HepG2 (cell line): ENCODE data around the gene MGA. TPM values are rescaled to one million over a fixed set of nuclear protein-coding genes. Genes with fewer than 3 reads are reported as not detected.

ENCODE experiments used
- ARID2 ChIP-seq: sonication (generic); formaldehyde crosslinking; IDR thresholded peaks from 2 replicates; pipeline ENCODE4 v1.8.1; 2022; ENCODE audit warnings: mild to moderate bottlenecking, missing genetic modification reagents, borderline replicate concordance
- CBFB ChIP-seq: sonication (generic); formaldehyde crosslinking; IDR thresholded peaks from 2 replicates; pipeline ENCODE4 v1.4.0; 2020; ENCODE audit warnings: missing genetic modification reagents
- CBX5 ChIP-seq: sonication (generic); formaldehyde crosslinking; IDR thresholded peaks from 2 replicates; pipeline ENCODE4 v1.4.0; 2020; ENCODE audit warnings: missing genetic modification reagents, borderline replicate concordance
- CENPT ChIP-seq: sonication (generic); formaldehyde crosslinking; IDR thresholded peaks from 2 replicates; pipeline ENCODE4 v1.8.0; 2022; ENCODE audit warnings: low read depth, mild to moderate bottlenecking, moderate library complexity, missing genetic modification reagents
- DPF2 ChIP-seq: sonication (generic); formaldehyde crosslinking; IDR thresholded peaks from 2 replicates; pipeline ENCODE4 v1.4.0; 2020; ENCODE audit warnings: mild to moderate bottlenecking, low read depth, missing genetic modification reagents, borderline replicate concordance
- JUN ChIP-seq: sonication (generic); formaldehyde crosslinking; IDR thresholded peaks from 2 replicates; pipeline ENCODE4 v1.4.0; 2020; ENCODE audit warnings: mild to moderate bottlenecking, missing genetic modification reagents
- KAT7 ChIP-seq: IDR thresholded peaks from 2 replicates; pipeline ENCODE4 v1.6.1; 2018; ENCODE audit warnings: borderline replicate concordance, missing compliant biosample characterization
- KDM3A ChIP-seq: IDR thresholded peaks from 2 replicates; pipeline ENCODE4 v1.6.1; 2018; ENCODE audit warnings: low read depth, missing compliant biosample characterization
- MYC ChIP-seq: sonication (generic); formaldehyde crosslinking; IDR thresholded peaks from 2 replicates; pipeline ENCODE4 v1.9.0; 2021; ENCODE audit warnings: missing genetic modification reagents, borderline replicate concordance
- NFKB2 ChIP-seq: sonication (generic); formaldehyde crosslinking; IDR thresholded peaks from 2 replicates; pipeline ENCODE4 v1.4.0; 2020; ENCODE audit warnings: missing genetic modification reagents, borderline replicate concordance
- PHF5A ChIP-seq: IDR thresholded peaks from one replicate; pipeline ENCODE4 v1.6.1; 2018; ENCODE audit warnings: low read depth, missing genetic modification reagents; ENCODE audit not compliant: unreplicated experiment
- RARA ChIP-seq: IDR thresholded peaks from 2 replicates; pipeline ENCODE4 v1.6.1; 2016; ENCODE audit warnings: missing genetic modification reagents, missing compliant biosample characterization
- ZEB1 ChIP-seq: IDR thresholded peaks from 2 replicates; pipeline ENCODE4 v1.6.1; 2012; ENCODE audit warnings: mild to moderate bottlenecking, low read depth, inconsistent platforms; ENCODE audit not compliant: insufficient replicate concordance
- ZNF224 ChIP-seq: sonication (generic); formaldehyde crosslinking; IDR thresholded peaks from 2 replicates; pipeline ENCODE4 v1.5.0; 2020; ENCODE audit warnings: mild to moderate bottlenecking, missing genetic modification reagents
- ZNF234 ChIP-seq: sonication (generic); formaldehyde crosslinking; conservative IDR thresholded peaks from 2 replicates; pipeline ENCODE4 v1.5.1; 2020; ENCODE audit warnings: mild to moderate bottlenecking, missing genetic modification reagents
- ZNF335 ChIP-seq: sonication (generic); formaldehyde crosslinking; IDR thresholded peaks from 2 replicates; pipeline ENCODE4 v1.4.0; 2020; ENCODE audit warnings: missing genetic modification reagents
- ZNF552 ChIP-seq: sonication (generic); formaldehyde crosslinking; IDR thresholded peaks from 2 replicates; pipeline ENCODE4 v1.9.0; 2022; ENCODE audit warnings: missing genetic modification reagents, mild to moderate bottlenecking, borderline replicate concordance
- ZNF619 ChIP-seq: sonication (generic); formaldehyde crosslinking; IDR thresholded peaks from 2 replicates; pipeline ENCODE4 v1.4.0; 2020; ENCODE audit warnings: mild to moderate bottlenecking, missing genetic modification reagents
- ZNF839 ChIP-seq: sonication (generic); formaldehyde crosslinking; IDR thresholded peaks from 2 replicates; pipeline ENCODE4 v1.4.0; 2020; ENCODE audit warnings: missing genetic modification reagents, mild to moderate bottlenecking, borderline replicate concordance
- polyA plus RNA-seq, 8 experiments: library from polyadenylated mRNA; depleted of rRNA in 3 of 8; stranded (reverse) in 7 of 8; unstranded in 1 of 8; fragments of >200 nt; fragmentation: Illumina TruSeq in 4 of 8; extraction: Trizol in 4 of 8; gene quantifications; 2 replicates each; pipeline versions ENCODE4 v1.2.1 to v1.2.3, GENCODE V29; 2011 to 2016; ENCODE audit warnings: low read depth in 4 of 8, missing spikeins in 1 of 8, mixed read lengths in 1 of 8; ENCODE audit not compliant: insufficient read depth in 1 of 8
- total RNA-seq, 5 experiments: library from RNA; depleted of rRNA; stranded (reverse); fragments of >200 nt; fragmentation: Illumina TruSeq; extraction: Trizol; gene quantifications; 2 replicates each; pipeline ENCODE4 v1.2.3, GENCODE V29; 2016; ENCODE audit warnings: low read depth in 1 of 5
- TF ChIP-seq, protein P1 (sequence below): sonication (generic); formaldehyde crosslinking; IDR thresholded peaks from 2 replicates; pipeline ENCODE4 v1.4.0; 2020; ENCODE audit warnings: mild to moderate bottlenecking, missing genetic modification reagents
- TF ChIP-seq, protein P2 (sequence below): sonication (generic); formaldehyde crosslinking; IDR thresholded peaks from 2 replicates; pipeline ENCODE4 v1.8.0; 2022; ENCODE audit warnings: mild to moderate bottlenecking, missing genetic modification reagents, borderline replicate concordance
- TF ChIP-seq, protein P3 (sequence below): IDR thresholded peaks from 2 replicates; pipeline ENCODE4 v1.6.1; 2016
- TF ChIP-seq, protein P4 (sequence below): sonication (generic); formaldehyde crosslinking; IDR thresholded peaks from 2 replicates; pipeline ENCODE4 v1.5.1; 2020; ENCODE audit warnings: mild to moderate bottlenecking, missing genetic modification reagents, moderate library complexity

The MGA gene
- total and polyA plus RNA-seq, 2 of the 13 experiments (the other 11 are each of a cell fraction or from before 2014, with no cell fraction given) = 5.3 to 59.0 TPM

DNA sequence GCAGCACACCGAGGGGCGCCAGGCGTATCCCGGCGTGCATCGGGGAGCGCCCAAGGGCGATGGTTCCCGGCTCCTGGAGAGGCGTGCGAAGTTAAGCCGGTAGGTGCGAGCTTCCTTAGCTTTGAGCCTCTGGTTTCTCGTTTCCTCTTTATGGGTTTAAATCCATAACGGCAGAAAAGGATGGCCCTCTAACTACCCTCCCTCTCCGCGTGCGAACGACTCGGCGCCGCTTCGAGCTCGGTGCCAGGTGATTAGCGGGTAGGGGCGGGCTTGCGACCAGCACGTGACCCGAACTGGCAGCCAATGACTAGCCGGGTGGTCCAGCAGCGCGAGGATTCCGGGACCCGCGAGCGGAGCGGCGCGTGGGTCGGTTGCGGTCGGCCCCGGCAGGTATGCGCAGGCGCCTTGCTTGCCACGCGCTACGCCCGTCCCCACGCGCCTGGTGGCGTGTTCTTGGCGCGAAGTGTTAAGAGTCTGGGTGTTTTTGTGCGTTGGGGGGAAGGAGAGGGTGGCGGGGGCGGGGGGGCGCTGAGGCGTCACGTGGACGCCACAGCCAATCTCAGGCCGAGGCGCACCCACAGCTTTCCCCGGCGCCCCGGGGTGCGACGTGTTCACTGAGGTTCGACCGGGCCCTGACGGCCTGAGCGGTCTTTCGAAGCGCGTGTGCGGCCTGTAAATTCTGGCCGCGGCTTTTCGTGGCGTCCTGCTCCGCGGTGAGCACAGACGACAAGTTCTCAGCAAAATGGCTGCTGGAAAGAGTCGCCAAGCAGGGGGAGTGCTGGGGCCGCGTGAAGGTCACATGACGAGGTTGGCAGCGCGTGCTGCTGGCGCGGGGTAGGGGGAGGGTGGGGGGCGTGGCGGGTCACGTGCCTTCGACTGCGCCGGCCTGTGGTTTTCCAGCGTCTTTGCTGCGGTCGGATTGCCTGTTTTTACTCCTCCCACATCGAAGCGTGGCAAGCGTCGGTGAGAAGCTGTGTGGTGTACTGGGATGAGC lies 38.7 kb upstream of the MGA start (continued):
- TF ChIP-seq ZNF224 (CRISPR knock-in tag) (peak; percentile 86), KDM3A (CRISPR knock-in tag) (0 out of 2 replicates have a peak, but pooled peaks have one; percentile 83), MYC (CRISPR knock-in tag) (peak; percentile 92), ZNF552 (peak; percentile 95; the same call in 1 of the 2 replicates), NFKB2 (CRISPR knock-in tag) (peak; percentile 98), ZNF234 (peak; percentile 89; the same call in 1 of the 2 replicates), ZNF335 (CRISPR knock-in tag) (peak; percentile 90), ZNF839 (peak; percentile 23; the same call in 1 of the 2 replicates), CBFB (CRISPR knock-in tag) (peak; percentile 63; the same call in 1 of the 2 replicates), CBX5 (CRISPR knock-in tag) (peak; percentile 59), CENPT (peak; percentile 90), ARID2 (CRISPR knock-in tag) (peak; percentile 98), KAT7 (CRISPR knock-in tag) (peak; percentile 37; the same call in 1 of the 2 replicates), PHF5A (CRISPR knock-in tag) (no peak), ZEB1 (peak; percentile 34), DPF2 (CRISPR knock-in tag) (0 out of 2 replicates have a peak, but pooled peaks have one; percentile 10), JUN (peak; percentile 73), ZNF619 (CRISPR knock-in tag) (no peak; the same call in 1 of the 2 replicates), RARA (peak; percentile 56)
- TF ChIP-seq, protein P1, sequence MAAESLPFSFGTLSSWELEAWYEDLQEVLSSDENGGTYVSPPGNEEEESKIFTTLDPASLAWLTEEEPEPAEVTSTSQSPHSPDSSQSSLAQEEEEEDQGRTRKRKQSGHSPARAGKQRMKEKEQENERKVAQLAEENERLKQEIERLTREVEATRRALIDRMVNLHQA (CRISPR knock-in tag) = no peak
- TF ChIP-seq, protein P2, sequence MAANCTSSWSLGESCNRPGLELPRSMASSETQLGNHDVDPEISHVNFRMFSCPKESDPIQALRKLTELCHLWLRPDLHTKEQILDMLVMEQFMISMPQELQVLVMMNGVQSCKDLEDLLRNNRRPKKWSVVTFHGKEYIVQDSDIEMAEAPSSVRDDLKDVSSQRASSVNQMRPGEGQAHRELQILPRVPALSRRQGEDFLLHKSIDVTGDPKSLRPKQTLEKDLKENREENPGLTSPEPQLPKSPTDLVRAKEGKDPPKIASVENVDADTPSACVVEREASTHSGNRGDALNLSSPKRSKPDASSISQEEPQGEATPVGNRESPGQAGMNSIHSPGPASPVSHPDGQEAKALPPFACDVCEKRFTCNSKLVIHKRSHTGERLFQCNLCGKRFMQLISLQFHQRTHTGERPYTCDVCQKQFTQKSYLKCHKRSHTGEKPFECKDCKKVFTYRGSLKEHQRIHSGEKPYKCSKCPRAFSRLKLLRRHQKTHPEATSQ (CRISPR knock-in tag) = peak; percentile 96; the same call in 1 of the 2 replicates
- TF ChIP-seq, protein P3, sequence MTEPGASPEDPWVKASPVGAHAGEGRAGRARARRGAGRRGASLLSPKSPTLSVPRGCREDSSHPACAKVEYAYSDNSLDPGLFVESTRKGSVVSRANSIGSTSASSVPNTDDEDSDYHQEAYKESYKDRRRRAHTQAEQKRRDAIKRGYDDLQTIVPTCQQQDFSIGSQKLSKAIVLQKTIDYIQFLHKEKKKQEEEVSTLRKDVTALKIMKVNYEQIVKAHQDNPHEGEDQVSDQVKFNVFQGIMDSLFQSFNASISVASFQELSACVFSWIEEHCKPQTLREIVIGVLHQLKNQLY (CRISPR knock-in tag) = peak; percentile 68
- TF ChIP-seq, protein P4, sequence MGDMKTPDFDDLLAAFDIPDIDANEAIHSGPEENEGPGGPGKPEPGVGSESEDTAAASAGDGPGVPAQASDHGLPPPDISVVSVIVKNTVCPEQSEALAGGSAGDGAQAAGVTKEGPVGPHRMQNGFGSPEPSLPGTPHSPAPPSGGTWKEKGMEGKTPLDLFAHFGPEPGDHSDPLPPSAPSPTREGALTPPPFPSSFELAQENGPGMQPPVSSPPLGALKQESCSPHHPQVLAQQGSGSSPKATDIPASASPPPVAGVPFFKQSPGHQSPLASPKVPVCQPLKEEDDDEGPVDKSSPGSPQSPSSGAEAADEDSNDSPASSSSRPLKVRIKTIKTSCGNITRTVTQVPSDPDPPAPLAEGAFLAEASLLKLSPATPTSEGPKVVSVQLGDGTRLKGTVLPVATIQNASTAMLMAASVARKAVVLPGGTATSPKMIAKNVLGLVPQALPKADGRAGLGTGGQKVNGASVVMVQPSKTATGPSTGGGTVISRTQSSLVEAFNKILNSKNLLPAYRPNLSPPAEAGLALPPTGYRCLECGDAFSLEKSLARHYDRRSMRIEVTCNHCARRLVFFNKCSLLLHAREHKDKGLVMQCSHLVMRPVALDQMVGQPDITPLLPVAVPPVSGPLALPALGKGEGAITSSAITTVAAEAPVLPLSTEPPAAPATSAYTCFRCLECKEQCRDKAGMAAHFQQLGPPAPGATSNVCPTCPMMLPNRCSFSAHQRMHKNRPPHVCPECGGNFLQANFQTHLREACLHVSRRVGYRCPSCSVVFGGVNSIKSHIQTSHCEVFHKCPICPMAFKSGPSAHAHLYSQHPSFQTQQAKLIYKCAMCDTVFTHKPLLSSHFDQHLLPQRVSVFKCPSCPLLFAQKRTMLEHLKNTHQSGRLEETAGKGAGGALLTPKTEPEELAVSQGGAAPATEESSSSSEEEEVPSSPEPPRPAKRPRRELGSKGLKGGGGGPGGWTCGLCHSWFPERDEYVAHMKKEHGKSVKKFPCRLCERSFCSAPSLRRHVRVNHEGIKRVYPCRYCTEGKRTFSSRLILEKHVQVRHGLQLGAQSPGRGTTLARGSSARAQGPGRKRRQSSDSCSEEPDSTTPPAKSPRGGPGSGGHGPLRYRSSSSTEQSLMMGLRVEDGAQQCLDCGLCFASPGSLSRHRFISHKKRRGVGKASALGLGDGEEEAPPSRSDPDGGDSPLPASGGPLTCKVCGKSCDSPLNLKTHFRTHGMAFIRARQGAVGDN (CRISPR knock-in tag) = peak; percentile 99
